Caco-2 (cell line): ENCODE data around the gene PLA2G2D. TPM values are rescaled to one million over a fixed set of nuclear protein-coding genes. Genes with fewer than 3 reads are reported as not detected.

Source experiments
- BruUV-seq: library from RNA; stranded (reverse); fragments of 400-500 nt; replicated peaks from 2 replicates; lab custom pipeline; 2021; lab: Mats Ljungman, UMichigan
- CTCF ChIA-PET: fragments of 300-600 bp; sonication (Branson Sonifier 250); formaldehyde crosslinking; loops from one replicate; lab custom pipeline; 2022; ENCODE audit warnings: antibody characterized with exemption; lab: Charles Lee
- POLR2A ChIA-PET: fragments of 300-600 bp; sonication (Branson Sonifier 250); formaldehyde crosslinking; loops from one replicate; lab custom pipeline; 2022; ENCODE audit warnings: antibody characterized with exemption; lab: Charles Lee
- DNase-seq, 2 experiments: peaks; one replicate each; pipeline versions ENCODE4 v3.0.0 to v3.0.0-alpha.2; 2020 to 2022
- H3K27me3 ChIP-seq: replicated peaks from 2 replicates; pipeline ENCODE4 v1.6.0; 2011; ENCODE audit warnings: low read length; ENCODE audit not compliant: control insufficient read depth, insufficient read depth
- H3K36me3 ChIP-seq: 2 replicates; pipeline ENCODE4 v1.5.1; 2011; ENCODE audit warnings: low read length; ENCODE audit not compliant: control insufficient read depth, insufficient read depth
- H3K4me1 ChIP-seq: fragments of 250-450 bp; sonication (Bioruptor Pico); 2 replicates; pipeline ENCODE4 v1.5.1; 2020; ENCODE audit warnings: mild to moderate bottlenecking
- H3K4me3 ChIP-seq: 2 replicates; pipeline ENCODE4 v1.5.1; 2011; ENCODE audit warnings: low read depth, mild to moderate bottlenecking, control low read depth, low read length
- H3K9me3 ChIP-seq: fragments of 250-450 bp; sonication (Bioruptor Pico); 2 replicates; pipeline ENCODE4 v1.5.1; 2020; ENCODE audit warnings: mild to moderate bottlenecking, moderate library complexity
- H3K27ac Mint-ChIP-seq: one replicate; pipeline ENCODE4 v1.8.0; 2022; ENCODE audit warnings: mixed read lengths; ENCODE audit not compliant: unreplicated experiment
- H3K27me3 Mint-ChIP-seq: one replicate; pipeline ENCODE4 v1.8.0; 2022; ENCODE audit warnings: mixed read lengths; ENCODE audit not compliant: insufficient read depth, unreplicated experiment
- H3K36me3 Mint-ChIP-seq: one replicate; pipeline ENCODE4 v1.8.0; 2022; ENCODE audit warnings: mild to moderate bottlenecking, mixed read lengths; ENCODE audit not compliant: insufficient read depth, unreplicated experiment
- H3K4me1 Mint-ChIP-seq: one replicate; pipeline ENCODE4 v1.8.0; 2022; ENCODE audit warnings: low read depth, mixed read lengths; ENCODE audit not compliant: unreplicated experiment
- H3K4me3 Mint-ChIP-seq: one replicate; pipeline ENCODE4 v1.8.0; 2022; ENCODE audit warnings: mild to moderate bottlenecking, moderate library complexity, mixed read lengths; ENCODE audit not compliant: unreplicated experiment
- H3K9me3 Mint-ChIP-seq: one replicate; pipeline ENCODE4 v1.8.0; 2022; ENCODE audit warnings: mixed read lengths; ENCODE audit not compliant: unreplicated experiment
- CTCF ChIP-seq, 2 experiments: fragments of 200-600 bp in 1 of 2; IDR thresholded peaks; 1 replicate in 1 of 2; 2 replicates in 1 of 2; pipeline versions ENCODE4 v1.5.1 to v1.8.0; 2011 to 2022; ENCODE audit warnings: antibody characterized with exemption in 1 of 2, control low read depth in 1 of 2, inconsistent platforms in 1 of 2, low read depth in 1 of 2, low read length in 1 of 2, mild to moderate bottlenecking in 1 of 2, moderate library complexity in 1 of 2; ENCODE audit not compliant: insufficient read depth in 1 of 2, severe bottlenecking in 1 of 2, unreplicated experiment in 1 of 2
- intact Hi-C: fragments of 100-400 bp; cut with micrococcal nuclease; formaldehyde crosslinking; loops from one replicate; pipeline ENCODE4 v1.10.0; 2022; ENCODE audit not compliant: unreplicated experiment
- total RNA-seq: library from RNA; stranded (reverse); gene quantifications from 2 replicates; pipeline ENCODE4 v1.2.3, GENCODE V29; 2022

Gene PLA2G2D
- total RNA-seq, 1 experiment from 2014 or later = not detected

DNA sequence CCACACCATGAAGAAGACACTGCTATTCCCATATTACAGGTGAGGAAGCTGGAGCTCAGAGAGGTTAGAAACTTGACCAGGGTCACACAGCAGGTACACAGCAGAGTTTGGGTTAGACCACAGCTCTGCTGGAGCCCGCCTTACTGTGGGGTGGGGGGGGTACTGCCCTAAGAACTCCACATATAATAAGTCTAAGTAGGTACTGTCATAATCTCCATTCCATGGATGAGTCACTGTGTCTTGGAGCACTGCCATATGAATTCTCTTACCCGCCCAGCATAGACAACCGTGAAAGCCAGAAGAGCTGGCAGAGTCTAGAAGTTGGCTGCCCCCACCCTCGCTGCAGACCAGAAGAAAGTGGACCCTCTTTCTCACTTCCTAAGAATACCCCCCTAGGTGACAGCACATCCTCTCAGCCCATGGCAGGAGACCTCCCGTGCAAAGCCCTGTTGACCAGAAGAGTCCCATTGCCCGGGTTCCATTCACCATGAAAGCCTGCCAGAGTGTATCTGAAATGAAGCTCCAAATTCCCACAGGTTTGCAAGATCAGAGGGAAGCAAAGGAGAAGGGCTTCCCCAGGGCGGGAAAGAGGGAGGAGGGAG is 5.2 kb upstream of the PLA2G2D start:
- Mint-ChIP-seq H3K4me1 (no peaks in the 10 kb centered on the region), H3K27me3 (peaks cover 3% of the 10 kb centered on the region), H3K36me3 (no peaks in the 10 kb centered on the region), H3K27ac (no peak overlapping the region), H3K4me3 (no peak overlapping the region), H3K9me3 (no peaks in the 10 kb centered on the region)
- POLR2A ChIA-PET = no interaction called here
- CTCF ChIA-PET = no interaction called here
- Histone ChIP-seq H3K9me3 (no peaks in the 10 kb centered on the region), H3K4me3 (no peak overlapping the region), H3K27me3 (no peaks in the 10 kb centered on the region), H3K36me3 (no peaks in the 10 kb centered on the region), H3K4me1 (no peaks in the 10 kb centered on the region)
- intact Hi-C loops = no loop called here
- DNase-seq = no peak
- no TSS peak for BruUV-seq
- TF ChIP-seq CTCF (IDR thresholded peaks at IDR 0.05; ENCODE audit: insufficient read depth in 1 of 2, low read depth in 1 of 2, low read length in 1 of 2, severe bottlenecking in 1 of 2, unreplicated experiment in 1 of 2) = no peak

GRCh38 chr1:20123722-20124455 is 4.6 kb upstream of the PLA2G2D start:
- no peaks in the 10 kb centered on the region for H3K9me3 Mint-ChIP-seq
- Histone ChIP-seq H3K4me1 (no peaks in the 10 kb centered on the region), H3K4me3 (no peak overlapping the region), H3K9me3 (no peaks in the 10 kb centered on the region), H3K36me3 (no peaks in the 10 kb centered on the region), H3K27me3 (no peaks in the 10 kb centered on the region)
- no peak overlapping the region for H3K27ac Mint-ChIP-seq
- CTCF ChIA-PET = no interaction called here
- H3K36me3 Mint-ChIP-seq = no peaks in the 10 kb centered on the region
- no TSS peak for BruUV-seq
- no peak overlapping the region for H3K4me3 Mint-ChIP-seq
- intact Hi-C loops = no loop called here
- TF ChIP-seq CTCF (IDR thresholded peaks at IDR 0.05; ENCODE audit: insufficient read depth in 1 of 2, low read depth in 1 of 2, low read length in 1 of 2, severe bottlenecking in 1 of 2, unreplicated experiment in 1 of 2) = no peak
- DNase-seq = no peak
- no peaks in the 10 kb centered on the region for H3K4me1 Mint-ChIP-seq
- POLR2A ChIA-PET = no interaction called here
- H3K27me3 Mint-ChIP-seq = peaks cover 3% of the 10 kb centered on the region

GRCh38 chr1:20120796-20121195 is 1.5 kb upstream of the PLA2G2D start:
- H3K4me3 Mint-ChIP-seq = no peak overlapping the region
- Histone ChIP-seq H3K9me3 (no peaks in the 10 kb centered on the region), H3K4me1 (no peaks in the 10 kb centered on the region), H3K36me3 (no peaks in the 10 kb centered on the region), H3K27me3 (no peaks in the 10 kb centered on the region), H3K4me3 (no peak overlapping the region)
- CTCF ChIA-PET = no interaction called here
- no TSS peak for BruUV-seq
- no peak for DNase-seq
- intact Hi-C loops = no loop called here
- POLR2A ChIA-PET = no interaction called here
- H3K27ac Mint-ChIP-seq = no peak overlapping the region
- H3K36me3 Mint-ChIP-seq = no peaks in the 10 kb centered on the region
- no peak for TF ChIP-seq CTCF (IDR thresholded peaks at IDR 0.05; ENCODE audit: insufficient read depth in 1 of 2, low read depth in 1 of 2, low read length in 1 of 2, severe bottlenecking in 1 of 2, unreplicated experiment in 1 of 2)
- peaks cover 6% of the 10 kb centered on the region for H3K27me3 Mint-ChIP-seq
- H3K4me1 Mint-ChIP-seq = no peaks in the 10 kb centered on the region
- H3K9me3 Mint-ChIP-seq = no peaks in the 10 kb centered on the region
